ENCODE results near the gene SPINDOC.
A peak's percentile ranks its signal among the peaks of the same experiment; 100 is the strongest.
"Not testable (repeated sequence)": the region's sequence is repeated elsewhere in the genome, so short reads cannot be mapped to it uniquely, and the experiment has no call there.

Gene SPINDOC

DNA sequence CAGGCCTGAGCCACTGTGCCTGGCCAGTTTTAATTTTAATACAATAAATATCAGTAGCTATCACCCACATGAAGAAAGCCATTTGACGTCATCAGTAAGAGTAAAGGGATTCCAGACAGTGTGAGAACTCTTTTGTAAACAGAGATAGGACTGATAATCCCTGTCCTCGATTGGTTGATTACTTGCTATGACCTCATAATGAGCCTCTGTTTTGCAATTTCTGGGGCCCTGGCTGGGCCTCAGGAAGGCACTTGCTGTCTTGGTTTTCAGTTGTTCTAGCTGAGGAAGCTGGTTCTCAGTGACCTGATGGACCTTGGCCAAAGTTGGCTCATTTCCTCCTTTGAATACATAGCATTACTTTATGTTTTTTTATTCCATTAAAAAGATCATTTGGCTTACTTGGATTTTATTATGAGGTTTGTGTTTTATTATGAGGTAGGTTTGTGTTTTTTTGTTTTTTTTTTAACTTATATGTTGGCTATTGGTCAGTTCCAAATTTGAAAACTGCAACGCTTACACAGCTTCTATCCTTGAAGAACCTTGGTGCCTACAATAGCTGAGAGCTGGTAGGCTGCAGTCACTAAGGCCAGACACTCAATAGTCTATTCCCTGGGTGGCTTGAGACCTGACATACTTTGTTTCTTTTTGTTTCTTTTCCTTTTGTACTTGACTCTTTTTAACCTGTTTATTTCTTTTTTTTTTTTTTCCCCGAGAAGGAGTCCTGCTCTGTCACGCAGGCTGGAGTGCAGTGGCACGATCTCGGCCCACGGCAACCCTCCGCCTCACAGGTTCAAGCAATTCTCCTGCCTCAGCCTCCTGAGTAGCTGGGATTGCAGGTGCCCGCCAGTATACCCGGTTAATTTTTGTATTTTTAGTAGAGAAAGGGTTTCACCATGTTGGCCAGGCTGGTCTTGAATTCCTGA, 45.6 kb downstream of the SPINDOC start:
- no peak for DNase-seq

DNA sequence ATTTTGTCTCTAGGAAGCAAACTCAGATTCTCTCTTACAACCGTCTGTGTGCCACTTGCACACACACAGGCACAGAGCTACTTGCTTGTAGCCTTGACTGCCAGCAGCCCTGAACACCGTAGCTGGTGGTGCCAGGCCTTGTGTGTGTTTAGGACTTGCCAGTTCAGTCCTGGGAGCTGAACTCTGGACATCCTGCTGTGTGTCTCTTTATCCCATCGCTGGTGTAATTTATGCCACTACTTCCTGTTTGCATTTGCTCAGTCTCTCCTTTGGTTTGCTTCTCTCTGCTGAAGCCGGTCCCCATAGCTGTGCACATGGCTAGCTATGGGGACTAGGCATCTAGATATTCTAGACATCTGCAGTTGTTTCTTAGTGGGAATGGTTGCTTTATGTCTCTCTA, 49.7 kb downstream of the SPINDOC start:
- no peak for DNase-seq

DNA sequence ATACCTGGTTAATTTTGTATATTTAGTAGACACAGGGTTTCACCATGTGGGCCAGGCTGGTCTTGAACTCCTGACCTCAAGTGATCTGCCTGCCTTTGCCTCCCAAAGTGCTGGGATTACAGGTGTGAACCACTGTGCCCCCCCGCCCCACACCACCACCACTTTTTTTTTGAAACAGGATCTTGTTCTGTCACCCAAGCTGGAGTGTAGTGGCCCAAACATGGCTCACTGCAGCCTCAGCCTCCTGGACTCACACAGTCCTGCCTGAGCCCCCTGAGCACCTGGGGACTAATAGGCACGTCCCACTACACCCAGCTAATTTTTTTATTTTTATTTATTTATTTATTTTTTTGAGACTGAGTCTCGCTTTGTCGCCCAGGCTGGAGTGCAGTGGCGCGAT, 50.4 kb downstream of the SPINDOC start:
- DNase-seq: not testable (repeated sequence)

DNA sequence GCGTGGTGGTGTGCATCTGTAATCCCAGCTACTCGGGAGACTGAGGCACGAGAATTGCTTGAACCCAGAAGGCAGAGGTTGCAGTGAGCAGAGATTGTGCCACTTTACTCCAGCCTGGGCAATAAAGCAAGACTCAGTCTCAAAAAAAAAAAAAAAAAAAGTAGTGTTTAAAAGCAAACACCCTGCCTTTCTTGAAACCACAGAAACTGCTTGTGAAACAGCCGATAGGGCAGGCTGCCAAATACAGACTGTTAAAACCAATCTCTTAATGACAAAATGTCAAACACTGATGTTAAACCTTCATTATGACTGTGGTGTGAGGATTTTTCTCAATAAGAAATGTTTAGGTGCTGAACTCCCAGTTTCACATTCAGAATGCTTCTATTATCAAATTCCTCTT, 53.0 kb downstream of the SPINDOC start:
- DNase-seq: no peak

DNA sequence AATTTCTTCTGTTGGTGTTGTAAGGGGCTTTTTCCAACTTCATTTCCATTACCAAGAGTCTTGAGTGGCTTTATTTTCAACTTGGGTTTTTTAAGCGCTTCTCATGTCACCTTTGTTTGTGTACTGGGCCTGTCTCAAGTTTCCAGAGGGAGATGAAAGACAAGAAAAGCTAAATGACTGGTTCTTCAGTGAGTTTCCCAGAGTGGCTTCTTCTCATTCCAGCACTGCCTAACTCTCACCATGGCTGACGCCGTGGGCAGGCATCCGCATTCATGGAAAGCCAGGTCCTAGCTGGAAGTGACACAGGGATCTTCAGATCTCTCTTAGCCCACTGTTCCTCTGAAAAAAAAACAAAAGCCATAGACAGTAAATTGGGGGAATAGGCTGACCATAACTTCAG, 54.3 kb downstream of the SPINDOC start:
- DNase-seq: no peak

DNA sequence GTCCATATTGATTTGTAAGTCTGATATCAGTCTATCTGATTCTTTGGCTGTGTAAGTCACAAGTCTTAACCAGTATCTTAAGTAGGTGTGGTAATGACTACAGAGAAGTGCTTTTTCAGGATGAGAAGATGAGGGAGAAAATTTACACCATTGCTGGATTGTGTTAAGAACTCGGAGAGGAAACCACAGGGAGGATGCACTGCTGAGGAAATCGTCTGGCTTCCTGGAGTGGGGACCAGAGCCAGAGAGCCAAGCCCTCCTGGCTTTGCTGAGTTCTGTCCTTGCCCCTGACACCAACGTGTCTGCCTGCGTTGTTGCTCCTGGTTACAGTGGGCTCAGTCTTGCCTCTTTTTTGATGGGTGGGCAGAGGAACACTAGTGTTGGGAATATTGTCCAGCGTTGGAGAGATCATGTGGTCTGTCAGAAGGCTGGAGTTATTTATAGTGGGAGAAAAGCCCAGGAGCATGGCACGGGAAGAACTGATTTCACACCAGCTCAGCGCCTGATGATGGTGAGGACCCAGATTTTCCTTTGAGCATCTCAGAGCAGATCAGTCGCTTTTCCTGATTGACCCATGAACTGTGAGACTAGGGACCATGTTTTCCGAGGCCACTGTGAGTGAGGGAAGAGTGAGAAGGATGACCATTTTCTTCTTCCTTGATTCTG, 55.3 kb downstream of the SPINDOC start:
- DNase-seq: no peak

DNA sequence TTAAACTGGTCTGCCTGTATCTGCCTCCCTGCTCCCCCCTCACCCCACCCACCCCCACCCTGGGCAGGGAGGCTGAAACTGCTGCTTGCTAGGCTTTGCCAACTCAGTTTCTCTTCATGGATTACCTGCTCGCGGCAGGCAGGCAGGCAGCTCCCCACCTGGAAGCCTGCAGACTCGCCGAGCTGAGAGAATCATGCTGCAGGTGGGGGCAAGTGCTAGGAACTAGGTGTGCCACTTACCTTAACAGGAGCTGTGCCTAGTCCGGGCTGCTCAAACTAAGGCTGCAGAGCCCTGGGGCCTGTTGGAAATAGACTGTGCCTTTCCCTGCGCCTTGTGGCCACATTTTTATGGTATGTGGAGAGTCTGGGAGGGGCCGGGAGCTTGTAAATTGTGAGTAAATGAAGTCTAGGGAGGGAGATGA, 55.9 kb downstream of the SPINDOC start:
- DNase-seq: no peak

DNA sequence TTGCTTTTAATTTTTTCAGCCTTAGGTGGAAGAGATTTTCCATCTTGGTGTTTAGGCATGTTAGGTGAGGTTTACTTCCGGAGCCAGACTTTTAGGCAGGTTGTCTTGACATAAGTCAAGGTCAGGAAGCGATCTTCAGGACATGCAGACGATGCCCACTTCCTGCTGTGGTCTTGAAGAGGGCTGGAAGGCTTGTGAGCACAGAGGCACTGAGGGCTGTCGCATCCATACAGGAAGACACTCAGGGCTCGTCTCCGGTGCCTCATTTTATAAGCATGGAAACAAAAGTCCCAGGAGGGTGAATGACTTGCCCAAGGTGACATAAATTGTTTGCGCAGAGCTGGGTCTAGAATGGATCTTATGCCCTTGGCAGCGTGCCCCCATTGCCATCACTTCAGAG, 56.4 kb downstream of the SPINDOC start:
- no peak for DNase-seq

DNA sequence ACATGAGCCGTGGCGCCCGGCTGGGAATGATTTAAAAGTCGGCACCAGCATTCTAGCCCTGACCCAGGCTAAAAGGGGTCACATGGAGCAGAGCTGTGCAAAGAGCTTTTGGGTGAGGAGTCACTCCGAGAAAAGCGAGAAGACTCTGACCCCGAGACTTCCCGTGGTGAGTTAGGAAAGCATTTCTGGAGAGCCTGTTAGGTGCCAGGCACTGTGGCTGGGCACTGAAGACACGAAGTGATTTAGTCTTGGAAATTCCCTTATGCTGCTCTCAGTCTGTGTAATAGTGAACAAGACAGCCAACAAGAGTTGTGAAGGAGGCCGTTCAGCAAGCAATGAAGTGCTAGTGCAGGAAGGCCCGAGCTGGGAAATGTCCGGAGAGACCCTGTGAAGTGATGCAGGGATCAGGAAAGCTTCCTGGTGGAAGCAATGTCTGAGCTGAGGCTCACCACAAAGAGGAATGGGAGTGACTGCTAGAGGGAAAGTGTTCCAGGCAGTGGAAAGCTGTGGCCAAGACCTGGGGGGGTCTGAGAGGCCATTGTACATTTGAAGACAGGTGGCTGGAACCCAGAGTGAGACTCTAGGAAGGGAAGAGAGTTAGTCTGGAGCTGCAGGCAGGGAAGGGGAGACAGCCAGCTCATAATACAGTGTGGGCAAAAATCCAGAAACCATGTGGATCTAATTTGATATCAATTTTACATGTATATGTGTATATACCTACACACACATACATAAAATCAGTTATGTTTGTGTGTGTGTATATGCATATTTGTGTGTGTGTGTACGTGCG, 57.3 kb downstream of the SPINDOC start:
- DNase-seq: no peak

DNA sequence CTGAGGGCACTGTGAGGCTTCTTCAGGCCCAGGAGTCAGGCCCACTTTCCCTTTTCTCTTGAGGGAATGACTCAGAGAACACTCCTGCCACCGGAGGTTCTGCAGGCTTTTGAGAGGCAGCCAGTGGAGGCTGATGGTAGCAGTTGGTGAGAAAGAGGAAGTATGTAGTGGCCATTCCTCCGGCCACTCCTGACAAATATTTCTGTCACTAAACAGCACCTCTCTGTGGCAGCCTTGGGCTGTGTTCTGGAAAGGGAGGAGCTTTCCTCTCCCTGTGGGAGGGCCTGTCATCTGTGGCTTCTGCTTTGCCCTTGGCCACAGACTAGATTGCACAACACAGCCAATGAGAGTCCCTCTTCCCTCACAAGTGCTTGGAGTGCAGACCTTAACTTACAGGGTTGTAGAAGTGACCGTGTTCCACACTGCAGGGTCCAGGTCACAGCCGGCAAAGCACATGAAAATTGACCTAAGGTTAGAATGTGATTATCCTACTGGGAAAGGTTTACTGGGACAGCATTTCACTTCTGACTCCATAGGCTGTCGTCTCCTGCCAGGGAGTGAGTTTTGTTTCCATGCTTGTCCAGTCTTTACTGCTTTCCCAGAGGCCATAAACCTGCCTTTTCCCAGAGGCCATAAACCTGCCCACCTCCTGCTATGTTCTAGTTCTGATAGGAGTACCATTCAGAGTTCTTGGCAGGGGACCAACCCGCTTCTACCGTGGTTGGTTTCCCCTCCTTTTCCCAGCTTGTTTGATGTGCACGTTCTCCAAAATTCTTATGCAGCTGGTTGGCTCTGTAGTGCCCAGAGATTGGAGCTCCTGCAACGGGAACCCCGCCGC, 58.9 kb downstream of the SPINDOC start:
- peak; percentile 77 for DNase-seq

DNA sequence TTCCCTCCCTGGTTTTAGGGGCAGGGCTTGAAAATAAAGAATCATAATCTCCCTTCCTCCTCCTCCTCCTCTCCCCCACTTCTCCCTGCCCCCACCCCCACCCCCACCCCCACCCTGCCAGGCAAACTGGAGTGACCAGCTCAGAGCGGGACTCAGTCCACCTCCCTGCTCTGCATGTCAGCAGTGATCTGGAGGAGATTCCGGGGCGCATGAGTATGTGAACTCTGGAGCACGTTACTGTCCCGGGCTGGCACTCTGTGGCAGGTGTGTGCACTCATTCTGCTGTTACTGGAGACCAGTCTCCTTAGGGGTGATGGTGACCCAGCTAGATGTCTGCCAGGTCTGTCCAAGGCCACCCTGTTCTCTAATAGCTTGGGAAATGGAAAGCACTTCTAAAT, 59.5 kb downstream of the SPINDOC start:
- DNase-seq: no peak

DNA sequence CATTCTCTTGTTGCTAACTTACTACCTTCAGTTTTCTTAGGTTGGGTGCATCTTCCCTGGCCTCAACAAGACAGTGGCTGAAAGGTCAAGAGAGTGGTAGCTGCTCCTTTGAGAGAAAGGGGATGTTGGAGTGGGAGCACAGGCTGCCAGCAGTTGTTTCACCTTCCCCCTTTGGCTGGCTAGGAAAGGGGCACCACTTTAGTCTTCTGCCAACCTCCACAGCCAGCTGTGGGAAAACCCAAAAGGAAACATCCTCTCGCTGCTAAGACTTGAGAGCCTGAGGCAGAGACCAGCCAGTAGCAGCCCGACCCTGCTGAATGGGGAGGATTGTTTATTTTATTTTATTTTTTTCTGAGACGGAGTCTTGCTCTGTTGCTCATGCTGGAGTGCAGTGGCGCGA, 60.1 kb downstream of the SPINDOC start:
- no peak for DNase-seq

DNA sequence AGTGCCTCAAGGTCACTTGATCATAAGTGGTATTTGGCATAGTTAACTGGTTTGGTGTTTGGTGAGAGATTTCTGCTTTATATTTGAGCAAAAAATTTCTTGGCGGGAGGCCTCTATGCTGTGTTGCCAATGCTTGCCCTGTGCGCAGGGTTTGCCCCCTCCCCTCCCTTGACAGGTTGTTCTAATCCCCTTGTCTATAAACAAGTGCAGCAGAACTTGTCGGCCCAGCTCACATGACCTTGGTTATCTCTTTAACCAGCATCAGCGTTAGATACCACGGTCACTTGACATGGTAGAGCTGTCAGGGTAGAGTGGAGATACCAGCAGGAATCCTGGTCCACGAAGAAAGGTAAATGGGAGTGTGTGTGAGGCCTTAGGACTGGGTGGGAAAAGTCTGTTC, 61.3 kb downstream of the SPINDOC start:
- no peak for DNase-seq

DNA sequence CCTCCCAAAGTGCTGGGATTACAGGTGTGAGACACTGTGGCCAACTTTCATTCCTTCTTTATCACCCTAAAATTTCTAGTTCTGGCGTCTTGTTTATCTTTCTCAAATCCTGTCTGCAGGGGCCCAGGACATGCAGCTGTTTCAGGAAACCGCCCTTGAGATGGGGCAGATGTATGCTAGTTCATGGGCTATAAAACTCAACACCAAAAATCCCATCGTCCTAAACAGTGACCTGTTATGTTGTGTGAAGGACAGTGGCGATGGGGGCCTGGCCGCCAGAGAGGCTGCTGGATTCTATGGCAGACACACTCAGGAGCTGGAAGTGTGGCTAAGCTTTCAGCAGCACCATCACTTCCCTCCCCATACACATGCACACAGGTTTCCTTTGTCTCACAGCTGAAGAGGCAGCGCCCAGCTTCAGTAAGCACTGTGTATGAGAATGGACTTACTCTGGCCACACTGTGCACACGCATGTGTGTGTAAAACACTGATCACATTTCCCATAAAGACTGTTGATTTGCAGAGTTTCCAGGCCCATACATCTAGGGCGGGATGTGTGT, 62.3 kb downstream of the SPINDOC start:
- no peak for DNase-seq

DNA sequence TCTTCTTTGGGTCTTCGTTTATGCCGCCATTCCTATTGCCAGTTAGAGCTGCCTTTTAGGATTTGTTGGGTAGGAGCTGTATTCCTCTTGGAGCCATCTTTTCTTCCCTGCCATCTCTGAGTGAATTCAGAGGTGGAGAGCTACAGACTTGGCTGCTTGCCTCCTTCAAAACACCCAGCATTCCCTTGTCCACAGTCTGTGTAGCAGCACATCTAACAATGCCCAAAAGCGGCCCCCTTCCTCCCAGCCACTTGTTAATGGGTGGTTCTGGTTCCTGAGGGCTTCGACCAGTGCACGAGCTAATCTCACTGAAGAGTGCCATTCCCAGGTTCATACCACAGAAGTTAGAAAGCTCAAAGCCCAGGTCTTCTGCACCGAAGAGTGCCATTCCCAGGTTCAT, 63.4 kb downstream of the SPINDOC start:
- DNase-seq: no peak

All from NCI-H2029 treated with DMSO at 0.1 percent for 48 hours (cell line).